Ecto neural progenitor cell (in vitro differentiated cells): ENCODE data around the gene RASSF4.
"Not testable (repeated sequence)": the region's sequence is repeated elsewhere in the genome, so short reads cannot be mapped to it uniquely, and the experiment has no call there.

Experiments
- DNase-seq: peaks from one replicate; pipeline ENCODE4 v3.0.0-alpha.2; 2018; ENCODE audit warnings: low spot score

Gene RASSF4

DNA sequence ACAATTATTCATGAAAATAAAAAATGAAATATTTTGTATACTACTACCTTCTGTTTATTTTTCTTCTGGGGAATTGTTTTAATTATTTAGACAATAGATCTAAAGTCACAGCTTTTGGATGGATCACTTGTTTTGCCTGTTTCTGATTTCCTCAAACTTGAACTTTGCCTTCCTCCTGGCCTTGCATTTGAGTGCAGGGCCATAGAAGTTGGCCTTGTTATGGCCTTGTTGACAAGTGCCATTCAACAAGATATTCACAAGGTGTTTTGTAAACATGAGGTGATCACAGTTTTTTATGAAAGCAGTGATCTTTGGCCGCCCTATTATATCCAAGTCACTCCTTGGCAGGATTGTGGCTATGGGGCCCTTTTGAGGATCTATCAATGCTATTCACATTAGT, 45.7 kb downstream of the RASSF4 start:
- DNase-seq, result no peak

DNA sequence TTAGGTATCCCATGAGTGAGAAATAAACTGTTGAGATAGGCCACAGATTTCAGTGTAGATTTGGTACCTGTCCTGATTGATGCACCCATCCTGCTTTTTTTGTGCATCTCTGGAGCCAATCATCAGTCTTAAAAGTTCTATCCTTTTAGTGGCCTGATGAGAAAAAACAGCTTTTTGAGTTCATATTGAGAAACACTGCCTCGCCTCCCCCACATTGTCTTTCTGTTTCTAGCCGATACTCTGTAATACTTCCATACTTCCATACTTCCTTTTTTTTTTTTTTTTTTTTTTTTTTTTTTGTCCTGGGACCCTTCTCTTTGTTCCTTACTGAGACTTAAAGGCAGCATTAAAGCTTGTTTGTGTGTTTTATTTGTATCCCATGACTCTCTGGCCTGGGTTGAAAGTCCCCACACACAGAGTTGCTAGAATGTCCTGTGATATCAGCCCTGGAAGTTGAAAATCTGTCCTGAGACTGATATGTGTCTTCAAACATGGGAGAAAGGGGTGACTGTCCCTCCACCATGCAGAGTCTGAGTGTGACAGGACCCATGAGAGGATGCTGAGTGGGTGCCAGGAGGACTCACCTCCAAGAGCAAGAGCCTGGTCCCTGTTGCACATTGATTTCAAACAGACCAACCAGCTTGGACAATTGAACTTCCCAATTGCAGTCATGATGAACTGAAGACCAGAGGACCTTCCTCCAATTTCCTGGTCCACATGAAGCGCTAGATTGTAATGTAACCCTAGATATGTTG, 46.9 kb downstream of the RASSF4 start:
- no peak for DNase-seq

DNA sequence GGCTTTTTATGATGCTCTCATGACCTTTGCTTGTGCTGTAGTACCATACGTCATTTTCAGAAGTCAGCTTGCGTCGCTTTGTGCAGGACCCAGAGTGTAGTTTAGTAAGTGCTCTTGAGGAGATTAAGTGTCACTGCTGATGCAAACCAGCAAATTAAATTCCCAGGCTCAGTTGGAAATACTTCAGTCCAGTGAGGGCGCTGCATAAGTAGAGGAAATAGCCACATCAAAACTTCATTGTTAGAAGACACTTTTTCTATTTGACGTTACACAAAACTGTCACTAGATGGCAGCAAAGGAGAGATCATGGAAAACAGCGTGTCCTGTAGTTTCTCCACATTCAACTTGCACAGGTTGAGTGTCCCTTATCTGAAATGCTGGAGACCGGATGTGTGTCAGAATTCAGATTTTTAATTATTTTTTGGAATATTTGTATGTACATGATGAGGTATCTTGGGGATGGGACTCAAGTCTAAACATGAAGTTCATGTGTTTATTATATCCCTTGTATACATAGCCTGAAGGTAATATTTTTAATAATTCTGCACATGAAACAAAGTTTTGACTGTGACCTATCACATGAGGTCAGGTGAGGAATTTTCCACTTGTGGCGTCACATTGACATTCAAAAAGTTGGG, 49.0 kb downstream of the RASSF4 start:
- DNase-seq, result no peak

DNA sequence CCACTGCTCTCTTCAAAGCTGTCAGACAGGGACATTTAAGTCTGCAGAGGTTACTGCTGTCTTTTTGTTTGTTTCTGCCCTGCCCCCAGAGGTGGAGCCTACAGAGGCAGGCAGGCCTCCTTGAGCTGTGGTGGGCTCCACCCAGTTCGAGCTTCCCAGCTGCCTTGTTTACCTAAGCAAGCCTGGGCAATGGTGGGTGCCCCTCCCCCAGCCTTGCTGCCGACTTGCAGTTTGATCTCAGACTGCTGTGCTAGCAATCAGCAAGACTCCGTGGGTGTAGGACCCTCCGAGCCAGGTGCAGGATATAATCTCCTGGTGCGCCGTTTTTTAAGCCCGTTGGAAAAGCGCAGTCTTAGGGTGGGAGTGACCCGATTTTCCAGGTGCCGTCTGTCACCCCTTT, 55.0 kb downstream of the RASSF4 start:
- not testable (repeated sequence) for DNase-seq

DNA sequence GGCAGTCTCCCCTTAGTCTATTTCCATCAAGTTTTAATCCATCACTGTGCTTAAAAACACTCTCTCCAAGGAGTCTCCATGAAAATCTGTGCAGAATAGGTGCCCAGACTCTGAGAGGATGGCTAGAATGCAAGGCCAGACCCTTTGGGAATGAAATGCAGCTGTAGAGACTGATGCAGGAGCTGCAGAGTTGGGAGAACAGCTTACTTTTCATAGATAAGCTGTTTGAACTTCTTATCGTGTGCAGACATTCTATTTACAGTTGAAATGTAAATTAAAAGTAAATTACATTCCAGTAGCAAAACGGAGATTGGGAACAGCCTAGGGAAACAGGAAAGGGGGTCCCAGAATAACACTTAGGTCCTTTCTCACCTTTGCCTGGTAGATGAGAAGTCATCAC, 56.0 kb downstream of the RASSF4 start:
- DNase-seq, result no peak

DNA sequence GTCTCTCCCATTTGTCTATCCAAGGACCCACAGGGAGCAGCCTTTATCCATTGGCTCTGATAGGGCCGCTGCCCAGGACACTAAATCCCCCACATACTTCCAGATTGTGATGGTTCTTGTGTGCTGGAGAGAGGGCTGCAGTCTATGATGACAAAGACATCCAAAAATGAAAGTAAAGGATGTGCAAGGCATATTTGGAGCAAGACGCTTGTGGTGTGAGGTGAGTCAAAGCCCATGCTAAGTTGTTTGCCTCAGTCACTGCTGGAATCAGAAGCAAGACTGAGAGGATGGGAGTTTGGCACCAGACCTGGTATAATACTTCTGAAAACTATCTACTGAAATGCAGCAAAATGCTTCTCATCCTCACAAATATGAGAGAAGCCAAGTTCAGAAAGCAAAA, 63.8 kb downstream of the RASSF4 start:
- no peak for DNase-seq

DNA sequence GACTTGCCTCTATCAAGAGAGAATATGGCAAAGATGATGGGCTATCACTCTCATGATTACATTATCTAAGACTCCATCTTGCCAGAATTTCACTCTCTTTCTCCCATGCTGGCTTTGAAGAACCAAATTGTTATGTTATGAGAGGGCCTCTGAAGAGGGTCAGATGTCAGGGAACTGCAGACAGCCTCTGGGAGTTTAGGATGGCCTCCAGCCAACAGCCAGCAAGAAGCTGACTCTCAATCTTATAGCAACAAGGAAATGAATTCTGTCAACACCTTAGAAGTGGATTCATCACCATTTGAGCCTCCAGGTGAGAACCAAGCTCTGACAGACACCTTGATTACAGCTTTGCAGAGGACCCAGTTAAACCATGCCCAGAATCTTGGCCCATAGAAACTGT, 74.7 kb downstream of the RASSF4 start:
- DNase-seq, result no peak

DNA sequence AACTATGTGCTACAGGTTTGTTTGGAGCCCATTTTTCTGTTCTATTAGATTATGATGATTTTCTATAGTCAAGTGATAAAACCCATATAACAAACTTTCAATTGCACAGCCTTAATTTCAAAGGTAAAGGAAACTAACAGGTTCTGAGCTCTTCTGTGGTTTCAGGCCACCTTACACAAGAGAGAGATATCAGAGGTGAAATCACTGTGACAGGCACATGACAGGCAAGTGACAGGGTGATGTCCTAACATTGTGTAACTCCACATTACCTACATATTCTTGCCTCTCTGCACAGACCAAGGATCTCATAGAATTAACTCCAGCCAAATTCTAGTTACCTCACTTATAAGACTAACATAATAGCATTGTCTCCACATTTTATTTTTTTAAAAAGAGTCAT, 76.1 kb downstream of the RASSF4 start:
- DNase-seq, result no peak

DNA sequence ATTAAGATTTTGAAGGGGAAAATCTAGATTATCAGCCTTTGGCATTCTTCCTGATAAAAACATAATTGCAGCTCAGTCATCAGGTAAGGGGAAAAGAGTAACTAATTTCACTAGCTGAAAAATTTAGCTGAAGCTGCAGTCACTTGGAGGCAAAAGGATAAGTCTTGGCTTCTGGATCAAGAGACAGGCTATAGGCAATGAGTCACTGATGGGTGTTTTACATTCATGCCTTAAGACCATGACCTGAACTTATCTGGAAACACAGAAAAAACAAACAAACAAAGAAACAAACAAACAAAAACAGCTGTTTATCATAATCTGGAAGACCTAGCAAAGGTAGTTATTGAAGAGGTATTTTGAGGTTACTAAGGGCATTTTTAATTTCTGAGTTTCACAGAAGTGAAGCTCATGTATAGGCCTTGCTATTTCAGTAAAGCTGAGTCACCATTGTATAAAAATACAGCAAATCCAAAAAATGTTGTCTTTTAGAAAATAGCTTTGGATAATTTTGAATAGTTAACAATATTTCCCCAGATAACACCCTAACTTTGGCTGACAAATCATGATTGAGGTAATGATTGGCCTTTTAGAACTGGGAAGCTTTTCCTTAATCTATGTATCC, 81.4 kb downstream of the RASSF4 start:
- DNase-seq, result no peak

DNA sequence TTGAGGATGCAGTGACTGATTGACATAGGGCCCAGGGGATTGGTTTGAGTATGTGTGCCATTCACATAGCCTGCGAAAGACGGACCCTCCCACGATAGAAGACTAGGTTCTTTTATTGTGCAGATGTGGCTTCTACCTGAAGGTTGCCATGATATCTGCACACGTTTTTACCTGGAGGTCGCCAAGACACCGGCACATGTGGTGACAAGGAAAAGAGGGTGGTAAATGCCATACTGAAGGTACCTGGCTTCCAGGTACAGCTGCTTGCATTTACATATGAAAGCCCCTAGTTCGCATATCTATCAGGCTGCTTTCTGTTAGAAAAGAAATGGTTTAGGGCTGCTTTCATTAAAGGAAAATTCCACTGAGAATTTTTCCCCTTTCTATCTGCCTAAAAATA, 84.7 kb downstream of the RASSF4 start:
- DNase-seq, result no peak
